Gastroesophageal sphincter (tissue), 3 donors: ENCODE data around the gene TNKS2.

Source experiments
- POLR2A ChIP-seq, 2 donors: fragments of 450-650 bp; IDR thresholded peaks; one replicate each; pipeline ENCODE4 v1.6.1; 2017; ENCODE audit warnings: antibody characterized with exemption in 2 of 2, mild to moderate bottlenecking in 2 of 2, moderate library complexity in 1 of 2
- POLR2AphosphoS5 ChIP-seq: sonication (generic); formaldehyde crosslinking; IDR thresholded peaks from one replicate; pipeline ENCODE4 v1.6.1; 2017; ENCODE audit warnings: antibody characterized with exemption
- TF ChIP-seq, protein P1 (sequence below), 4 experiments: fragments of 200-600 bp in 2 of 4; fragments of 450-650 bp in 2 of 4; sonication (generic) in 1 of 4; IDR thresholded peaks; one replicate each; pipeline ENCODE4 v1.5.1; 2017 to 2019; ENCODE audit warnings: antibody characterized with exemption in 4 of 4, mild to moderate bottlenecking in 2 of 4, moderate library complexity in 2 of 4

DNA sequence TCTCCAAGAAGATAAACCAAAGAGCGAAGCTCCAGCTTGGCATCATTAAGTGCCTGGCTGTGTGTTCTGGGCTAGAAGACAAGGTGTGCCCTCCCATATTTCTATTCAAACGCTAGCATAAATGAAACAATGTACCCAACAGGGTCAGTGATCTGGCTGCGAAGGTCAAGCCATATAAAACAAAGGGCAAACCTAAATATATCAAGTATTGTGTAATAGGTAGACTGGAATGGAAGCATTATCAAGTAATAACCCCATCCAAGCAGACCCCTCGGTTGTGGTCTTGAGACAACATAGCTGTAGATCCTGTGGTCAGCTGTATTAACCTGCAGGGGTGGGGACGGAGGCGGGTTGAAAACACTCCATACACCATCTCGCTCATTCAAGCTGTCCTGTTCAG lies 31.6 kb upstream of the TNKS2 start:
- TF ChIP-seq POLR2A (IDR thresholded peaks at IDR 0.05) (no peak), POLR2AphosphoS5 (no peak)
- TF ChIP-seq, protein P1, sequence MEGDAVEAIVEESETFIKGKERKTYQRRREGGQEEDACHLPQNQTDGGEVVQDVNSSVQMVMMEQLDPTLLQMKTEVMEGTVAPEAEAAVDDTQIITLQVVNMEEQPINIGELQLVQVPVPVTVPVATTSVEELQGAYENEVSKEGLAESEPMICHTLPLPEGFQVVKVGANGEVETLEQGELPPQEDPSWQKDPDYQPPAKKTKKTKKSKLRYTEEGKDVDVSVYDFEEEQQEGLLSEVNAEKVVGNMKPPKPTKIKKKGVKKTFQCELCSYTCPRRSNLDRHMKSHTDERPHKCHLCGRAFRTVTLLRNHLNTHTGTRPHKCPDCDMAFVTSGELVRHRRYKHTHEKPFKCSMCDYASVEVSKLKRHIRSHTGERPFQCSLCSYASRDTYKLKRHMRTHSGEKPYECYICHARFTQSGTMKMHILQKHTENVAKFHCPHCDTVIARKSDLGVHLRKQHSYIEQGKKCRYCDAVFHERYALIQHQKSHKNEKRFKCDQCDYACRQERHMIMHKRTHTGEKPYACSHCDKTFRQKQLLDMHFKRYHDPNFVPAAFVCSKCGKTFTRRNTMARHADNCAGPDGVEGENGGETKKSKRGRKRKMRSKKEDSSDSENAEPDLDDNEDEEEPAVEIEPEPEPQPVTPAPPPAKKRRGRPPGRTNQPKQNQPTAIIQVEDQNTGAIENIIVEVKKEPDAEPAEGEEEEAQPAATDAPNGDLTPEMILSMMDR (IDR thresholded peaks at IDR 0.05), result no peak
